HepG2 (cell line): ENCODE results near the gene VPS26B.

Source experiments
- ATF6 ChIP-seq: sonication (generic); formaldehyde crosslinking; conservative IDR thresholded peaks from 2 replicates; pipeline ENCODE4 v1.4.0; 2020; ENCODE audit warnings: missing genetic modification reagents
- HNF4G ChIP-seq, 2 experiments: sonication (generic) in 1 of 2; formaldehyde crosslinking in 1 of 2; IDR thresholded peaks; 2 replicates each; pipeline versions ENCODE4 v1.4.0 to v1.6.1; 2011 to 2020; ENCODE audit warnings: borderline replicate concordance in 2 of 2, low read depth in 2 of 2, mild to moderate bottlenecking in 2 of 2, low read length in 1 of 2, missing genetic modification reagents in 1 of 2, moderate library complexity in 1 of 2
- MAFG ChIP-seq: sonication (generic); formaldehyde crosslinking; IDR thresholded peaks from 2 replicates; pipeline ENCODE4 v1.5.1; 2020; ENCODE audit warnings: mild to moderate bottlenecking, missing genetic modification reagents
- NONO ChIP-seq, 2 experiments: fragments of 450-650 bp in 1 of 2; sonication (generic) in 1 of 2; formaldehyde crosslinking in 1 of 2; IDR thresholded peaks in 1 of 2; conservative IDR thresholded peaks in 1 of 2; 2 replicates each; pipeline versions ENCODE4 v1.6.1 to v1.8.0; 2017 to 2022; ENCODE audit warnings: mild to moderate bottlenecking in 1 of 2, missing genetic modification reagents in 1 of 2, moderate library complexity in 1 of 2
- POLR2A ChIP-seq, 2 experiments: IDR thresholded peaks; 2 replicates each; pipeline ENCODE4 v1.6.1; 2011; ENCODE audit warnings: low read depth in 2 of 2, low read length in 2 of 2, mild to moderate bottlenecking in 1 of 2, moderate library complexity in 1 of 2; ENCODE audit not compliant: insufficient read depth in 1 of 2
- PREB ChIP-seq: sonication (generic); formaldehyde crosslinking; IDR thresholded peaks from 2 replicates; pipeline ENCODE4 v1.4.0; 2020; ENCODE audit warnings: missing genetic modification reagents
- SRSF9 ChIP-seq: fragments of 200-400 bp; formaldehyde crosslinking; IDR thresholded peaks from 2 replicates; pipeline ENCODE4 v1.6.1; 2018; ENCODE audit warnings: borderline replicate concordance, mild to moderate bottlenecking, low read depth, low read length; ENCODE audit not compliant: insufficient read depth, poor library complexity, severe bottlenecking
- STAG1 ChIP-seq: sonication (generic); formaldehyde crosslinking; IDR thresholded peaks from 2 replicates; pipeline ENCODE4 v1.4.0; 2020; ENCODE audit warnings: missing genetic modification reagents
- ZMAT3 ChIP-seq: sonication (generic); formaldehyde crosslinking; conservative IDR thresholded peaks from 2 replicates; pipeline ENCODE4 v1.7.0; 2021; ENCODE audit warnings: missing genetic modification reagents
- ZNF775 ChIP-seq: sonication (generic); formaldehyde crosslinking; IDR thresholded peaks from 2 replicates; pipeline ENCODE4 v1.4.0; 2020; ENCODE audit warnings: missing genetic modification reagents, mild to moderate bottlenecking, moderate library complexity, borderline replicate concordance
- TF ChIP-seq, protein P1 (sequence below): sonication (generic); formaldehyde crosslinking; IDR thresholded peaks from 2 replicates; pipeline ENCODE4 v1.5.0; 2020; ENCODE audit warnings: mild to moderate bottlenecking, missing genetic modification reagents, moderate library complexity
- TF ChIP-seq, protein P2 (sequence below): sonication (generic); formaldehyde crosslinking; IDR thresholded peaks from 2 replicates; pipeline ENCODE4 v1.5.1; 2020; ENCODE audit warnings: mild to moderate bottlenecking, missing genetic modification reagents, moderate library complexity

- TF ChIP-seq HNF4G (IDR thresholded peaks at IDR 0.05; ENCODE audit: borderline replicate concordance, low read depth, low read length) (no peak), HNF4G (CRISPR knock-in tag; IDR thresholded peaks at IDR 0.05; ENCODE audit: borderline replicate concordance, low read depth) (no peak), ZNF775 (CRISPR knock-in tag) (no peak), POLR2A (IDR thresholded peaks at IDR 0.05; ENCODE audit: insufficient read depth in 1 of 2, low read depth in 2 of 2, low read length in 2 of 2) (no peak), ZMAT3 (CRISPR knock-in tag) (no peak), ATF6 (no peak), NONO (IDR thresholded peaks at IDR 0.05) (no peak), NONO (CRISPR knock-in tag; conservative IDR thresholded peaks at IDR 0.05) (no peak), STAG1 (CRISPR knock-in tag) (no peak), PREB (CRISPR knock-in tag) (no peak), SRSF9 (no peak), MAFG (CRISPR knock-in tag) (no peak)
- TF ChIP-seq, protein P1, sequence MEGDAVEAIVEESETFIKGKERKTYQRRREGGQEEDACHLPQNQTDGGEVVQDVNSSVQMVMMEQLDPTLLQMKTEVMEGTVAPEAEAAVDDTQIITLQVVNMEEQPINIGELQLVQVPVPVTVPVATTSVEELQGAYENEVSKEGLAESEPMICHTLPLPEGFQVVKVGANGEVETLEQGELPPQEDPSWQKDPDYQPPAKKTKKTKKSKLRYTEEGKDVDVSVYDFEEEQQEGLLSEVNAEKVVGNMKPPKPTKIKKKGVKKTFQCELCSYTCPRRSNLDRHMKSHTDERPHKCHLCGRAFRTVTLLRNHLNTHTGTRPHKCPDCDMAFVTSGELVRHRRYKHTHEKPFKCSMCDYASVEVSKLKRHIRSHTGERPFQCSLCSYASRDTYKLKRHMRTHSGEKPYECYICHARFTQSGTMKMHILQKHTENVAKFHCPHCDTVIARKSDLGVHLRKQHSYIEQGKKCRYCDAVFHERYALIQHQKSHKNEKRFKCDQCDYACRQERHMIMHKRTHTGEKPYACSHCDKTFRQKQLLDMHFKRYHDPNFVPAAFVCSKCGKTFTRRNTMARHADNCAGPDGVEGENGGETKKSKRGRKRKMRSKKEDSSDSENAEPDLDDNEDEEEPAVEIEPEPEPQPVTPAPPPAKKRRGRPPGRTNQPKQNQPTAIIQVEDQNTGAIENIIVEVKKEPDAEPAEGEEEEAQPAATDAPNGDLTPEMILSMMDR (CRISPR knock-in tag): no peak
- TF ChIP-seq, protein P2, sequence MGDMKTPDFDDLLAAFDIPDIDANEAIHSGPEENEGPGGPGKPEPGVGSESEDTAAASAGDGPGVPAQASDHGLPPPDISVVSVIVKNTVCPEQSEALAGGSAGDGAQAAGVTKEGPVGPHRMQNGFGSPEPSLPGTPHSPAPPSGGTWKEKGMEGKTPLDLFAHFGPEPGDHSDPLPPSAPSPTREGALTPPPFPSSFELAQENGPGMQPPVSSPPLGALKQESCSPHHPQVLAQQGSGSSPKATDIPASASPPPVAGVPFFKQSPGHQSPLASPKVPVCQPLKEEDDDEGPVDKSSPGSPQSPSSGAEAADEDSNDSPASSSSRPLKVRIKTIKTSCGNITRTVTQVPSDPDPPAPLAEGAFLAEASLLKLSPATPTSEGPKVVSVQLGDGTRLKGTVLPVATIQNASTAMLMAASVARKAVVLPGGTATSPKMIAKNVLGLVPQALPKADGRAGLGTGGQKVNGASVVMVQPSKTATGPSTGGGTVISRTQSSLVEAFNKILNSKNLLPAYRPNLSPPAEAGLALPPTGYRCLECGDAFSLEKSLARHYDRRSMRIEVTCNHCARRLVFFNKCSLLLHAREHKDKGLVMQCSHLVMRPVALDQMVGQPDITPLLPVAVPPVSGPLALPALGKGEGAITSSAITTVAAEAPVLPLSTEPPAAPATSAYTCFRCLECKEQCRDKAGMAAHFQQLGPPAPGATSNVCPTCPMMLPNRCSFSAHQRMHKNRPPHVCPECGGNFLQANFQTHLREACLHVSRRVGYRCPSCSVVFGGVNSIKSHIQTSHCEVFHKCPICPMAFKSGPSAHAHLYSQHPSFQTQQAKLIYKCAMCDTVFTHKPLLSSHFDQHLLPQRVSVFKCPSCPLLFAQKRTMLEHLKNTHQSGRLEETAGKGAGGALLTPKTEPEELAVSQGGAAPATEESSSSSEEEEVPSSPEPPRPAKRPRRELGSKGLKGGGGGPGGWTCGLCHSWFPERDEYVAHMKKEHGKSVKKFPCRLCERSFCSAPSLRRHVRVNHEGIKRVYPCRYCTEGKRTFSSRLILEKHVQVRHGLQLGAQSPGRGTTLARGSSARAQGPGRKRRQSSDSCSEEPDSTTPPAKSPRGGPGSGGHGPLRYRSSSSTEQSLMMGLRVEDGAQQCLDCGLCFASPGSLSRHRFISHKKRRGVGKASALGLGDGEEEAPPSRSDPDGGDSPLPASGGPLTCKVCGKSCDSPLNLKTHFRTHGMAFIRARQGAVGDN: no peak
Observed at GRCh38 chr11:134266841-134267251, 42.4 kb downstream of the VPS26B start.
